ENCODE results near the gene GNAS.

GNAS gene

GRCh38 chr20:58880441-58880840, 27.9 kb downstream of the GNAS start:
- no peak for DNase-seq

GRCh38 chr20:58880994-58881752, 28.7 kb downstream of the GNAS start:
- DNase-seq, result no peak

- DNase-seq, result no peak
These were observed 30.2 kb downstream of the GNAS start for GRCh38 chr20:58882704-58883089.

GRCh38 chr20:58883241-58883691, 30.8 kb downstream of the GNAS start:
- DNase-seq, result no peak

GRCh38 chr20:58884966-58885365, 32.5 kb downstream of the GNAS start:
- DNase-seq, result no peak

GRCh38 chr20:58886546-58886945, 34.0 kb downstream of the GNAS start:
- no peak for DNase-seq

- no peak for DNase-seq
These were observed 35.6 kb downstream of the GNAS start for GRCh38 chr20:58888103-58888502.

GRCh38 chr20:58888521-58889333, 36.2 kb downstream of the GNAS start:
- peak; percentile 74 for DNase-seq

GRCh38 chr20:58889334-58889760, 36.8 kb downstream of the GNAS start:
- DNase-seq, result peak; percentile 70

- peak; percentile 69 for DNase-seq
These were observed 37.4 kb downstream of the GNAS start for GRCh38 chr20:58889798-58890517.

GRCh38 chr20:58890518-58891085, 38.1 kb downstream of the GNAS start:
- DNase-seq, result peak; percentile 94

GRCh38 chr20:58891086-58891717, 38.7 kb downstream of the GNAS start:
- no peak for DNase-seq

GRCh38 chr20:58891718-58892140, 39.2 kb downstream of the GNAS start:
- peak; percentile 72 for DNase-seq

GRCh38 chr20:58892141-58892931, 39.8 kb downstream of the GNAS start:
- DNase-seq, result peak; percentile 82

GRCh38 chr20:58892932-58893224, 40.4 kb downstream of the GNAS start:
- DNase-seq, result no peak

GRCh38 chr20:58893355-58894120, 41.0 kb downstream of the GNAS start:
- DNase-seq, result no peak

- no peak for DNase-seq
These were observed 42.3 kb downstream of the GNAS start for GRCh38 chr20:58894652-58895447.

- no peak for DNase-seq
These were observed 43.1 kb downstream of the GNAS start for GRCh38 chr20:58895448-58896180.

- no peak for DNase-seq
These were observed 44.3 kb downstream of the GNAS start for GRCh38 chr20:58896820-58897219.

Measured in right kidney (tissue), 1 donor.